Body of pancreas (tissue), 4 donors: ENCODE data around the gene GRIK4.

Experiments
- CTCF ChIP-seq, 7 experiments: fragments of 450-650 bp in 4 of 7; fragments of 200-600 bp in 3 of 7; sonication (generic) in 3 of 7; IDR thresholded peaks; one replicate each; pipeline ENCODE4 v1.5.1; 2016 to 2019; ENCODE audit warnings: antibody characterized with exemption in 7 of 7
- POLR2A ChIP-seq, 3 donors: fragments of 450-650 bp; IDR thresholded peaks; one replicate each; pipeline ENCODE4 v1.6.1; 2016; ENCODE audit warnings: antibody characterized with exemption in 3 of 3, mild to moderate bottlenecking in 2 of 3

DNA sequence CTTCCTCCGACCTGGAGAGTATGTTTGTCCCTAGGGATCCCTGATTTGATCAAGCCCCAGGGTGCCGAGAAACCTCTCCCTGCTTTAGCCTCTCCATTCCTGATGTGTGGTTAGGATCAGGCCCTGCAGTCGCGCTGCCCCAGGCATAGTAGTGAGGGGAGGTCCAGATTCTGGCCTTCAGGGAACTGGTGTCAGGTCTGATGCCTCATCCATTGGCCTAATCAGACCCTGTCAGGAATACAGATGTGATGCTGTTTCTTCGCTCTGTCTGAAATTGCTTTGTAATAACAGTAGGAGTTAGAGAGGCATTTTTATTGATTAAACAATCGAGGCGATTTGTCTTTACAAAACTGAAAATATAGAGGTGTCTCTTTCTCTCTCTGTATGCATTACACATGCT, 75.2 kb downstream of the GRIK4 start:
- TF ChIP-seq POLR2A (IDR thresholded peaks at IDR 0.05), result no peak
- no peak for TF ChIP-seq CTCF (IDR thresholded peaks at IDR 0.05)
